Measurements from ENCODE around the gene SNX25.

- no peak for TF ChIP-seq CTCF (IDR thresholded peaks at IDR 0.05)
- TF ChIP-seq POLR2A (IDR thresholded peaks at IDR 0.05) = no peak
- TF ChIP-seq POLR2AphosphoS5 (IDR thresholded peaks at IDR 0.05; ENCODE audit: insufficient read depth in 1 of 2, low read depth in 1 of 2) = no peak
Observed at GRCh38 chr4:185235843-185236503, 26.6 kb downstream of the SNX25 start.

Data from vagina (tissue), 2 donors.